HL-60 (cell line): Measurements from ENCODE around the gene LSS.

Experiments
- DNase-seq, 2 experiments: peaks; one replicate each; pipeline ENCODE4 v3.0.0-alpha.2; 2010 to 2020; ENCODE audit warnings: low read depth in 1 of 2, low spot score in 1 of 2
- H3K27ac ChIP-seq: fragments of 250-450 bp; sonication (Bioruptor Pico); replicated peaks from 2 replicates; pipeline ENCODE4 v1.5.1; 2020; ENCODE audit warnings: mild to moderate bottlenecking, moderate library complexity
- H3K27me3 ChIP-seq: fragments of 250-450 bp; sonication (Bioruptor Pico); 2 replicates; pipeline ENCODE4 v1.5.1; 2021; ENCODE audit warnings: mild to moderate bottlenecking, moderate library complexity; ENCODE audit not compliant: insufficient read depth, poor library complexity, severe bottlenecking
- H3K4me3 ChIP-seq: replicated peaks from 2 replicates; pipeline ENCODE4 v1.5.1; 2011; ENCODE audit warnings: mild to moderate bottlenecking, control low read depth, low read length; ENCODE audit not compliant: insufficient read depth
- GABPA ChIP-seq: IDR thresholded peaks from 2 replicates; pipeline ENCODE4 v1.6.1; 2012; ENCODE audit warnings: low read depth
- POLR2AphosphoS5 ChIP-seq: IDR thresholded peaks from 2 replicates; pipeline ENCODE4 v1.6.1; 2012; ENCODE audit warnings: low read depth
- SPI1 ChIP-seq: IDR thresholded peaks from 2 replicates; pipeline ENCODE4 v1.6.1; 2012; ENCODE audit warnings: low read depth, mild to moderate bottlenecking, borderline replicate concordance
- TF ChIP-seq, protein P1 (sequence below): IDR thresholded peaks from 2 replicates; pipeline ENCODE4 v1.6.1; 2012; ENCODE audit warnings: low read depth; ENCODE audit not compliant: insufficient replicate concordance
- TF ChIP-seq, protein P2 (sequence below): IDR thresholded peaks from one replicate; pipeline ENCODE4 v1.5.1; 2011; ENCODE audit warnings: low read length, control low read depth, inconsistent platforms; ENCODE audit not compliant: insufficient read depth

LSS gene

DNA sequence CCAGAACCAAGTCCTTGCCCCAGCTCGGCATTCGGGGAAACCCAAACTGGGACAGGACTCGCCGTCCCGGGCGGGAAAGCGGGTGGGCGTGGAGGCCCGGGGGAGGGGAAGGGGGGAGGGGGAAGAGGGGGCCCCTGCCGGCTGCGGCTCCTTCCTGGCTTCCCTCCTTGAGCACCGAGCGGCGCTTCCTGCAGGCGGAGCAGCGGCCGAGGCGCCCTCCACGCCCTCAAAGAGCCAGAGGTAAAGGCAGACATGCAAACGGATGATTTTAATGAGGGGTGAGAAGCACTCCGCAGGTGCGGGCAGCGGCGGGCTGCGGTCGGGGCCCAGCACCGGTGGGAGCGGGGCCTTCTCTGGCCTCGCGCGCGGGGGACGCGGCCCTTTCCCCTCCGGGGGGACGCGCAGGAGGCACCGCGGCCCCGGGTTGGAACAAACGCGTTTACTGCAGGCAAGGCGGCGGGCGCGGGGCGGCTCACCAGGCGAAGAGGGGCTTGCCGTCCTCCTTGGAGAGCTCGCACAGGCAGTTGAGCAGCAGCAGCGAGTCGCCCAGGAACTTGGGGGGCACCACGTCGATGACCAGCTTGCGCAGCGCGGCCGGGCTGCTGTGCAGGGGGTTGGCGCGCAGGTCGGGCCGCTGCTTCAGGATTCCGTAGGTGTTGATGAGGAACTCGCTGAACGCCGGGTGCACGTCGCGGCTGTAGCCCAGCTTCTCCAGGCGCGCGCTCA is 67.5 kb downstream of the LSS start:
- no peak overlapping the region for H3K27ac ChIP-seq
- H3K27me3 ChIP-seq = no peaks in the 10 kb centered on the region
- no peak overlapping the region for H3K4me3 ChIP-seq
- TF ChIP-seq, protein P1, sequence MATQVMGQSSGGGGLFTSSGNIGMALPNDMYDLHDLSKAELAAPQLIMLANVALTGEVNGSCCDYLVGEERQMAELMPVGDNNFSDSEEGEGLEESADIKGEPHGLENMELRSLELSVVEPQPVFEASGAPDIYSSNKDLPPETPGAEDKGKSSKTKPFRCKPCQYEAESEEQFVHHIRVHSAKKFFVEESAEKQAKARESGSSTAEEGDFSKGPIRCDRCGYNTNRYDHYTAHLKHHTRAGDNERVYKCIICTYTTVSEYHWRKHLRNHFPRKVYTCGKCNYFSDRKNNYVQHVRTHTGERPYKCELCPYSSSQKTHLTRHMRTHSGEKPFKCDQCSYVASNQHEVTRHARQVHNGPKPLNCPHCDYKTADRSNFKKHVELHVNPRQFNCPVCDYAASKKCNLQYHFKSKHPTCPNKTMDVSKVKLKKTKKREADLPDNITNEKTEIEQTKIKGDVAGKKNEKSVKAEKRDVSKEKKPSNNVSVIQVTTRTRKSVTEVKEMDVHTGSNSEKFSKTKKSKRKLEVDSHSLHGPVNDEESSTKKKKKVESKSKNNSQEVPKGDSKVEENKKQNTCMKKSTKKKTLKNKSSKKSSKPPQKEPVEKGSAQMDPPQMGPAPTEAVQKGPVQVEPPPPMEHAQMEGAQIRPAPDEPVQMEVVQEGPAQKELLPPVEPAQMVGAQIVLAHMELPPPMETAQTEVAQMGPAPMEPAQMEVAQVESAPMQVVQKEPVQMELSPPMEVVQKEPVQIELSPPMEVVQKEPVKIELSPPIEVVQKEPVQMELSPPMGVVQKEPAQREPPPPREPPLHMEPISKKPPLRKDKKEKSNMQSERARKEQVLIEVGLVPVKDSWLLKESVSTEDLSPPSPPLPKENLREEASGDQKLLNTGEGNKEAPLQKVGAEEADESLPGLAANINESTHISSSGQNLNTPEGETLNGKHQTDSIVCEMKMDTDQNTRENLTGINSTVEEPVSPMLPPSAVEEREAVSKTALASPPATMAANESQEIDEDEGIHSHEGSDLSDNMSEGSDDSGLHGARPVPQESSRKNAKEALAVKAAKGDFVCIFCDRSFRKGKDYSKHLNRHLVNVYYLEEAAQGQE = no peak
- TF ChIP-seq POLR2AphosphoS5 = no peak
- TF ChIP-seq GABPA = no peak
- TF ChIP-seq, protein P2, sequence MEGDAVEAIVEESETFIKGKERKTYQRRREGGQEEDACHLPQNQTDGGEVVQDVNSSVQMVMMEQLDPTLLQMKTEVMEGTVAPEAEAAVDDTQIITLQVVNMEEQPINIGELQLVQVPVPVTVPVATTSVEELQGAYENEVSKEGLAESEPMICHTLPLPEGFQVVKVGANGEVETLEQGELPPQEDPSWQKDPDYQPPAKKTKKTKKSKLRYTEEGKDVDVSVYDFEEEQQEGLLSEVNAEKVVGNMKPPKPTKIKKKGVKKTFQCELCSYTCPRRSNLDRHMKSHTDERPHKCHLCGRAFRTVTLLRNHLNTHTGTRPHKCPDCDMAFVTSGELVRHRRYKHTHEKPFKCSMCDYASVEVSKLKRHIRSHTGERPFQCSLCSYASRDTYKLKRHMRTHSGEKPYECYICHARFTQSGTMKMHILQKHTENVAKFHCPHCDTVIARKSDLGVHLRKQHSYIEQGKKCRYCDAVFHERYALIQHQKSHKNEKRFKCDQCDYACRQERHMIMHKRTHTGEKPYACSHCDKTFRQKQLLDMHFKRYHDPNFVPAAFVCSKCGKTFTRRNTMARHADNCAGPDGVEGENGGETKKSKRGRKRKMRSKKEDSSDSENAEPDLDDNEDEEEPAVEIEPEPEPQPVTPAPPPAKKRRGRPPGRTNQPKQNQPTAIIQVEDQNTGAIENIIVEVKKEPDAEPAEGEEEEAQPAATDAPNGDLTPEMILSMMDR = no peak
- no peak for TF ChIP-seq SPI1
- no peak for DNase-seq

DNA sequence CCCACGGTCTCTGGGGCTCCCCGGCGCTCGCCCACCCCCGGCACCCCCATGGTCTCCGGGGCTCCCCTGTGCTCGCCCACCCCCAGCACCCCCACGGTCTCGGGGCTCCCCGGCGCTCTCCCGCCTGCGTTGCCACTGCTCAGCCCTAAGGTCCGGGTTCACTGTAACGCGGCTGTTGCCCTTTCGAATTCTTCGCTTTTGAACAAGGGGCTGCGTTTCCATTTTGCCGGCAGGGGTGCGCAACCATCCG is 68.0 kb downstream of the LSS start:
- TF ChIP-seq, protein P1 = no peak
- TF ChIP-seq SPI1 (no peak), POLR2AphosphoS5 (no peak), GABPA (no peak)
- TF ChIP-seq, protein P2 = no peak
- H3K27me3 ChIP-seq = no peaks in the 10 kb centered on the region
- no peak for DNase-seq
- H3K27ac ChIP-seq = no peak overlapping the region
- no peak overlapping the region for H3K4me3 ChIP-seq

DNA sequence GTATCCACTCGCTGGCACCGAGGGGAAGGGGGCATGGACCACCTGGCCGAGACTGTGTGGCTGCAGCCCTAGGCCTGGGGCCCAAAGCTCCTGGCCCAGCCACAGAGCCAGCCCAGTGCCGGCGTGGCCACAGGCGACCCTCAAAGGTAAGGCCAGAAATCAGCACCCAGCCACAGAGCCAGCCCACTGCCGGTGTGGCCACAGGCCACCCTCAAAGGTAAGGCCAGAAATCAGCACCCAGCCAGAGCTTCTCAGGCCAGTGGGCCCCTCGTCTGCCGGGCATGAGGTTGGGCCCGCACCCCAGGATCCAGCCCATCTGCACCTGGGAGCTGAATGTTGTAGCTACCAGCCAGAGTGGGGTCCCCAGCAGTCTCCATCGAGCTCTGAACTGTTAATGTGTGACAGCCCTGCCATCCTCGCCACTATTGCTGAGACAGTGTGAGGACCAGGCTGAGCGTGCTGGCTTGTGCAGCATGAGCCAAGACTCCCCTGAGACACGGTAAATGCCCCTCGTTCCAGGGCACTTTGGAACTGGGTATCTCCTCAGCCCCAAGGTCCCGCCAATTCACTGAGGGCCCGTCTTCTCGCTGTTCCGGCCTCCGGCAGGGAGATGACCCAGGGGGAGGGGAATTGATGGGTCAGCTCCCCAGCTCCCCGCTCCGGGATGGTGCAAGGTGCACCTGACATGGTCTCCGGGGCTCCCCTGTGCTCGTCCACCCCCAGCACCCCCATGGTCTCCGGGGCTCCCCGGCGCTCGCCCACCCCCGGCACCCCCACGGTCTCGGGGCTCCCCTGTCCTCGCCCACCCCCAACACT is 68.5 kb downstream of the LSS start:
- TF ChIP-seq, protein P1 = no peak
- H3K27ac ChIP-seq = no peak overlapping the region
- H3K27me3 ChIP-seq = no peaks in the 10 kb centered on the region
- H3K4me3 ChIP-seq = no peak overlapping the region
- no peak for DNase-seq
